ENCODE measurements around the gene UMPS.

UMPS gene

GRCh38 chr3:124761935-124762660 lies 31.8 kb downstream of the UMPS start:
- Histone ChIP-seq H3K9ac (ENCODE audit: low read depth, low read length, poor library complexity, severe bottlenecking) (no peak overlapping the region), H3K36me3 (ENCODE audit: insufficient read depth, low read length) (no peaks in the 10 kb centered on the region), H3K27me3 (ENCODE audit: insufficient read depth, low read length, poor library complexity, severe bottlenecking) (no peaks in the 10 kb centered on the region), H3K79me2 (ENCODE audit: insufficient read depth, low read length) (no peaks in the 10 kb centered on the region), H3F3A (ENCODE audit: low read depth) (no peaks in the 10 kb centered on the region), H3K9me2 (replicated peaks; ENCODE audit: low read depth, low read length) (no peaks in the 10 kb centered on the region), H3K4me2 (ENCODE audit: low read depth, low read length, poor library complexity, severe bottlenecking) (no peak overlapping the region), H4K20me1 (ENCODE audit: insufficient read depth, low read length, poor library complexity, severe bottlenecking) (no peaks in the 10 kb centered on the region), H3K4me3 (ENCODE audit: low read length, poor library complexity, severe bottlenecking) (no peak overlapping the region), H3K9me3 (ENCODE audit: insufficient read depth, low read depth, low read length) (no peaks in the 10 kb centered on the region), H2AFZ (ENCODE audit: low read length) (no peak overlapping the region), H3K4me1 (ENCODE audit: insufficient read depth, low read length, poor library complexity, severe bottlenecking) (no peaks in the 10 kb centered on the region)
- no peak for TF ChIP-seq EZH2phosphoT487 (IDR thresholded peaks at IDR 0.05; ENCODE audit: borderline replicate concordance)
- TF ChIP-seq, protein P1, sequence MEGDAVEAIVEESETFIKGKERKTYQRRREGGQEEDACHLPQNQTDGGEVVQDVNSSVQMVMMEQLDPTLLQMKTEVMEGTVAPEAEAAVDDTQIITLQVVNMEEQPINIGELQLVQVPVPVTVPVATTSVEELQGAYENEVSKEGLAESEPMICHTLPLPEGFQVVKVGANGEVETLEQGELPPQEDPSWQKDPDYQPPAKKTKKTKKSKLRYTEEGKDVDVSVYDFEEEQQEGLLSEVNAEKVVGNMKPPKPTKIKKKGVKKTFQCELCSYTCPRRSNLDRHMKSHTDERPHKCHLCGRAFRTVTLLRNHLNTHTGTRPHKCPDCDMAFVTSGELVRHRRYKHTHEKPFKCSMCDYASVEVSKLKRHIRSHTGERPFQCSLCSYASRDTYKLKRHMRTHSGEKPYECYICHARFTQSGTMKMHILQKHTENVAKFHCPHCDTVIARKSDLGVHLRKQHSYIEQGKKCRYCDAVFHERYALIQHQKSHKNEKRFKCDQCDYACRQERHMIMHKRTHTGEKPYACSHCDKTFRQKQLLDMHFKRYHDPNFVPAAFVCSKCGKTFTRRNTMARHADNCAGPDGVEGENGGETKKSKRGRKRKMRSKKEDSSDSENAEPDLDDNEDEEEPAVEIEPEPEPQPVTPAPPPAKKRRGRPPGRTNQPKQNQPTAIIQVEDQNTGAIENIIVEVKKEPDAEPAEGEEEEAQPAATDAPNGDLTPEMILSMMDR (conservative IDR thresholded peaks at IDR 0.05; ENCODE audit: low read length): no peak

GRCh38 chr3:124762661-124763011 lies 32.4 kb downstream of the UMPS start:
- Histone ChIP-seq H2AFZ (ENCODE audit: low read length) (no peak overlapping the region), H3K9ac (ENCODE audit: low read depth, low read length, poor library complexity, severe bottlenecking) (no peak overlapping the region), H3F3A (ENCODE audit: low read depth) (no peaks in the 10 kb centered on the region), H3K9me3 (ENCODE audit: insufficient read depth, low read depth, low read length) (no peaks in the 10 kb centered on the region), H3K9me2 (replicated peaks; ENCODE audit: low read depth, low read length) (no peaks in the 10 kb centered on the region), H3K79me2 (ENCODE audit: insufficient read depth, low read length) (no peaks in the 10 kb centered on the region), H4K20me1 (ENCODE audit: insufficient read depth, low read length, poor library complexity, severe bottlenecking) (no peaks in the 10 kb centered on the region), H3K4me1 (ENCODE audit: insufficient read depth, low read length, poor library complexity, severe bottlenecking) (no peaks in the 10 kb centered on the region), H3K4me2 (ENCODE audit: low read depth, low read length, poor library complexity, severe bottlenecking) (no peak overlapping the region), H3K27me3 (ENCODE audit: insufficient read depth, low read length, poor library complexity, severe bottlenecking) (no peaks in the 10 kb centered on the region), H3K4me3 (ENCODE audit: low read length, poor library complexity, severe bottlenecking) (no peak overlapping the region), H3K36me3 (ENCODE audit: insufficient read depth, low read length) (no peaks in the 10 kb centered on the region)
- TF ChIP-seq EZH2phosphoT487 (IDR thresholded peaks at IDR 0.05; ENCODE audit: borderline replicate concordance): no peak
- TF ChIP-seq, protein P1 (conservative IDR thresholded peaks at IDR 0.05; ENCODE audit: low read length): no peak

DNA sequence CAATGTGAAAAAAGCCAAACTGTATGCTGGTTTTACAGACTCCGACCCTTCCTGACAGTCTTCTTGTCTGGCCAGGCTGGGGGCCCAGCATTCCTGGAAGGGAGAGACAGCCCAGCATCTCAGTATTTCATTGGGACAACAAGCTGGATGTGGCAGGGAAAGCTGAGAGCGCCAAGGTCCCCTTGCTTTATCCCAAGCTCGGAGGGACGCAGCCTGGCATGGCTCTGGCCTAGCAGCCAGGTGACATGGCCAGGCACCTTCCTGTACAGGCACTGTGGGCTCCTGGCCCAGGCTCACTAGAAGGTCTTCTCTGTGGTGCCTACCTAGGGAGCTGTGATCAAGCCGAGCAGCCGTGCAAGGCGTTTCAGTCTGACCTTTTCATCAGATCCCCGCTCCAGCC lies 33.0 kb downstream of the UMPS start:
- Histone ChIP-seq H3K79me2 (ENCODE audit: insufficient read depth, low read length) (no peaks in the 10 kb centered on the region), H3K36me3 (ENCODE audit: insufficient read depth, low read length) (no peaks in the 10 kb centered on the region)
- no peak for TF ChIP-seq EZH2phosphoT487 (IDR thresholded peaks at IDR 0.05; ENCODE audit: borderline replicate concordance)
- TF ChIP-seq, protein P1 (conservative IDR thresholded peaks at IDR 0.05; ENCODE audit: low read length): no peak

More for the DNA sequence above, 33.0 kb downstream of the UMPS start:
- no peaks in the 10 kb centered on the region for H3K4me1 ChIP-seq (ENCODE audit: insufficient read depth, low read length, poor library complexity, severe bottlenecking)
- H3K9ac ChIP-seq (ENCODE audit: low read depth, low read length, poor library complexity, severe bottlenecking): no peak overlapping the region
- no peaks in the 10 kb centered on the region for H4K20me1 ChIP-seq (ENCODE audit: insufficient read depth, low read length, poor library complexity, severe bottlenecking)
- no peak overlapping the region for H3K4me3 ChIP-seq (ENCODE audit: low read length, poor library complexity, severe bottlenecking)
- no peaks in the 10 kb centered on the region for H3K9me3 ChIP-seq (ENCODE audit: insufficient read depth, low read depth, low read length)
- H3K4me2 ChIP-seq (ENCODE audit: low read depth, low read length, poor library complexity, severe bottlenecking): no peak overlapping the region
- no peaks in the 10 kb centered on the region for H3K27me3 ChIP-seq (ENCODE audit: insufficient read depth, low read length, poor library complexity, severe bottlenecking)
- H3K9me2 ChIP-seq (replicated peaks; ENCODE audit: low read depth, low read length): no peaks in the 10 kb centered on the region
- H2AFZ ChIP-seq (ENCODE audit: low read length): no peak overlapping the region
- H3F3A ChIP-seq (ENCODE audit: low read depth): no peaks in the 10 kb centered on the region

Data from Loucy (cell line).